Activated CD8-positive, alpha-beta memory T cell treated with anti-CD3 and anti-CD28 coated beads, Interleukin-2, amount 50 U/mL, for 24 hours (primary cell): Measurements from ENCODE around the gene ALDOC.
"Not testable (repeated sequence)": the region's sequence is repeated elsewhere in the genome, so short reads cannot be mapped to it uniquely, and the experiment has no call there.

Source experiments
- DNase-seq: peaks from one replicate; pipeline ENCODE4 v3.0.0-alpha.2; 2020; ENCODE audit errors: extremely low read depth

The ALDOC gene

GRCh38 chr17:28582513-28582912 lies 5.8 kb upstream of the ALDOC start:
- no peak for DNase-seq

GRCh38 chr17:28580959-28581358 lies 4.3 kb upstream of the ALDOC start:
- DNase-seq = no peak

DNA sequence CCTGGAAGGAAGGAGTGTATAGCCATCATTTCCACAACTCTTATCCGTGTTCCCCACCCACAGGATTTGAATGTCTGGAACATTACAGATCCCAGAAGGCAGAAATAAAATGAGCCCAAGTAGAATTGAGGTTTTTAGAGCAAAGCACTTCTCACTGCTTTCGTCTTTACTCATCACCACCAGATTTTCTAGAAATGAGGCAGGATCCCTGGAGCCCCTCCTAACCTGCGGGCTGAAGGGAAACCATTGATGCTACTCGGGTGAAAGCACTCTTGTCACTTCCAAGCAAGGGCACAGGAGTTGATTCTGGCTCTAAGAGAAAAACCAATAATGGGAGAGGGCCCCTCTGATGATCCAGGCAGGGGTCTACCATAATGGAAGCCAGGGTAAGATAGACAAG lies 2.8 kb upstream of the ALDOC start:
- no peak for DNase-seq

DNA sequence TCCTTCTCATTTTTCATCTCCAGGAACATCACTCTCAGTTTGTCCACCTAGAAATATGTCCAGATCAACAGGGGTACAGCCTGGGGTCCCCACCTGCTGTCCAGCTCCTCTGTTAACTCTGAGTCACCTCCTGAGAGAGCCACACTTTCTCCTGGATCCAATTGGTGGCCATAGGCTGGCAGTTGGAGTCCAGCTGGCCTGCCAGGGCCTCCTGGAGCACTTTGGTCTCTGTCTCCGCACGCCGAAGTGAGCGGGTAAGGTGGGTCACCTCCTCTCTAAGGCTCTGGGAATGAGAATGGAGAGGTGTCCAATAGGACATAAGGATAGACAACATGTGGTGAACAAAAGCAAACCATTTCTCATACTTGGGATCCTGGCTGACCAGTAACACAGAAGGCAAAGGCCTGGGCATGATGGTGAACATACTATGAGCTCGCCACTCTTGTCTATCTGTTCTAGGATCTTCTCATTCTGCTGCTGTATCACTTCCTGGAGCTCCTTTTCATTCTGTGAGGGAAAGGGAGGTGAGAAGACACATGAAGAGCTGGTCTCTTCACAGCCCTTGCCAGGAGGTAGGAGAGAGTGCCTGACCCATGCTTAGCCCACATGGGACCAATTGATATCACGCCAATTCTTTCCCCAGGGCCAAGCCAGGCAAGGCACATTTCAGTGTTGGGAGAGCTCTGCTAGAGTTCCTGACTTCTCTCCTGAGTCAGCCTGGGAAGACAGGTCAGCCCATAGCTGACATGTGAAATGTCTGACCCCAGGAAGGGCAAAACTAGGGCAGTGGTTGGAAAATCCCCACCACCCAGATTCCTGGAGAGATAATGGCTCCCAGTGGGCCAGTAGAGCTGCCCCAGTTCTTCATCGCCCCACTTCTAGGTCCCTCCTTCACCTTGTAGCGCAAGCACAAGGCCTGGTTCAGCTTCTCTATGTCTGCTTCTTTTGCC lies 1.8 kb upstream of the ALDOC start:
- DNase-seq = no peak

- no peak for DNase-seq
Observed at GRCh38 chr17:28577466-28577824, 750 bp upstream of the ALDOC start.

DNA sequence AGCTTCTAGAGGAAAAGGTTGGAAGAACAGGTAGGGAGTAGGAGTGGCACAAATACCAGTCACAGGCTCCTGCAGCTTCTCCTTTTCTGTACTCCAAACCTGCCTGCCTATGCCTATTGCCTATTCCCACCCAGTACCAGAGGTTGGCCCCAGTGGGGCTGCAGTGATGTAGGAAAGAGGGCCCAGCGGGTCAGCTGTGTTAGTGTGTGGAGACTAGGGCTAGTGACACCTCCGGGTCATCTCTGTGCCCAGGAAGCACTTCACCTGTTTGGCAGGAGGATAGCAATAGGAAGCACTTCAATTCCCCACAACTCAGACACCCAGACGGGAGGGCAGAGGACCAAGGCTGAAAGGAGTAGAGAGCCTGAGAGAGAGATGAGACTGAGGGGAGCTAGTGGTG lies 679 bp downstream of the ALDOC start:
- DNase-seq = not testable (repeated sequence)

GRCh38 chr17:28575126-28575795 lies 1.4 kb downstream of the ALDOC start:
- no peak for DNase-seq

- no peak for DNase-seq
Observed at GRCh38 chr17:28574526-28574925, 2.2 kb downstream of the ALDOC start.

GRCh38 chr17:28573966-28574480 lies 2.7 kb downstream of the ALDOC start:
- DNase-seq = no peak

GRCh38 chr17:28573521-28573920 lies 3.2 kb downstream of the ALDOC start:
- DNase-seq = no peak

GRCh38 chr17:28573040-28573380 lies 3.7 kb downstream of the ALDOC start:
- DNase-seq = no peak

- no peak for DNase-seq
Observed at GRCh38 chr17:28572259-28573039, 4.2 kb downstream of the ALDOC start.

DNA sequence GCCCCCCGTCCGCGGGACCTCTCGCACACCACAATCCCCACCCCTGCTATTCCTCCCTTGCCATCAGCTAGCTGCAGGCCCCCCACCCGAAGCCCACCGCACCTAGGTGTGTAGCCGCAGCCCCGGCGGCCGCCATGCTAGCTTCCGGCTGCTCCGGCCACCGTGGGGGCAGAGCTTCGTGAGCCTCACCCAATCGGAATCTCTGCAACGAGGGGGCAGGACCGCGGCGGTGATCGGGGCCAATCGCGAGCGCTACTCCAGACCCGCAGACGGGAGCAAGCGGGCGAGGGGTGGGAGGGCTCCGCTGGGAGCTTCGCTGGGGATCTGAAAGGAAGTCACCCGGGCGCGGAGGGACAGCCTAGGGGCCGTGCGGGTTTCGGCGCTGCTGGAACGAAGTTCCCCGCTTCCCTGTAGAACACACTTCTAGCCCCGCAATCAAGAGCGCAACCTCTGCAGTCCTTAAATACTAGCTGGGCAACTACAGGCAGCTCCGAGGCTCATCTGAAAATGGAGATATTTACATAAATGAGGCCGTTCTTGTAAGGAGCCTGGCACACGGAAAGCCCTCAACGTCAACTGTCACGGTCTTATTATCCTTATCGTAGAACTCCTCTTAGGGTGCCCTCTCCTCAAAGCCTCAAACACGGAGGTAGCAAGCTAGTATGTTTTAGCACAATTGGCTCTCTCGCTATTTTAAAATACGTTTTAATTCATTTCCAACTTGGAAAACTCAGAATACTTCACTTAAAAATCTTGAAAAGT lies 5.2 kb downstream of the ALDOC start, which contains the start of gene PIGS:
Gene PIGS (minus strand): TSS at position 164 of the 762 bp plus-strand sequence. CDS start 28 bp downstream, at position 136.
- DNase-seq = peak; percentile 84

DNA sequence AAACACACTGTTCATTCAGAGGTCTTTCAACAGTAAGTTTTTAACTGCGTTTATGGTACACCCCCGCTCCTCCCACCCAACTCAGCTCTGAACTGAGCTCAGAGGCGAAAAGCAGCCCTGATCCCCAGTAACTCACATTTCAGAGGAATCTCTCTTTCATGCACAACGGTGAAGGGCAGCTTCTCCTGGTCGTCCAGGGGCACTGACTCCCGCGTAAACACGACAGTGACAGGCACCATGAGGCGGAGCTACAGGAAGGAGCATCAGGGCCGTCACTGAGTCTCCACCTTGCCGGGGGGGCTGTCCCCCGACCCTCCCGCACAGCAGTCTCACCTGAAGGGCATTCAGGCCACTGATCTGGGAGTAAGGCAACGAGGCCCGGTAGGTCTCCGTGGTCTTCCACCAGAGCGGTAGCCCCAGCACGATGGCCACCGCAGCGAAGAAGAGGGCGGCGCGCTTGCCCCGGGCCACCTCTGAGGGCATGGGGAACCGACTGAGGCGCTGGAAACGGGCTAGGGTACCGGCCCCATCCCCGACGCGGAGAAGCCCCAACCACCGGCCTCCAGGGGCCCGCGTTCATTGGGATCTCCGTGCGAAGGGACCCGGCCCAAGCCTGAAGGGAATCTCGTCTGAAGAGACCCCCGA lies 5.9 kb downstream of the ALDOC start:
- no peak for DNase-seq

- DNase-seq = no peak
Observed at GRCh38 chr17:28569446-28569845, 7.2 kb downstream of the ALDOC start.

- DNase-seq = no peak
Observed at GRCh38 chr17:28567604-28568003, 9.1 kb downstream of the ALDOC start.

DNA sequence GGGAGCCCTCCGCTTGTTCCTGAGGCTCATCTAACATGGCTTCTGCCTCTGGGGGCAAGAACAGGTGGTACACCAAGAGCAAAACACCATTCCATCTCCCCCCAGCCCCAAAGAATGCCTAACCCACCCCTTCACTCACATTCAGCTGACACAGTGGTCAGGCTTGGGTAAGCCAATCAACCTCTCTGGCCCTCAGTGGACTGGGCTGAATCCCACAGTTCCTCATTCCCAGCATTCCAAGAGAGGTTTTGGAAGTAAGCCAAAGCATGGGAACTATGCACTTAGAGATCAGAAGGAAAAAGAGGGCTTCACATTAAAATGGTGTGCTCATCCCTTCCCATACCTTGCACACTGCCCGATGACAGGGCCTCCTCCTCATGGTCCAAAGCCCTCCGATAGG lies 13.2 kb downstream of the ALDOC start:
- no peak for DNase-seq

DNA sequence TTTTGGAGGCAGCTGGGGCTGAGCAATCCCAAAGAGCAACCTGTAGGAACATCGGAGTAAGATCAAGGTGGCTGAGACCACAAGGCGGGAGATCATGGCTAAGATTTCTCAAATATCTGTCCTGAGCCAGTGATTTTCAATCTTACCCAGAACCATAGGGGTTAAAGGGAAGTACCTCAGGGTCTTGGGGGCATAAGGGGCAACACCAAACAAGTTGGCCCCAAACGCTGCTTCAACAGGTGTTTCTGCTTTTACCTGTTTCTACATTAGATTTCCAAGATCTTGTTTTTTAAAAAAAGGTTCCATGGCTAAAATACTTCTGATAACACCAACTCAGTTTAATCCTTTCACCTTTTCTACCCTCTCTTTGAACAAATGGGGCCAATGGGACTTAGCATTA lies 21.7 kb downstream of the ALDOC start:
- DNase-seq = no peak

DNA sequence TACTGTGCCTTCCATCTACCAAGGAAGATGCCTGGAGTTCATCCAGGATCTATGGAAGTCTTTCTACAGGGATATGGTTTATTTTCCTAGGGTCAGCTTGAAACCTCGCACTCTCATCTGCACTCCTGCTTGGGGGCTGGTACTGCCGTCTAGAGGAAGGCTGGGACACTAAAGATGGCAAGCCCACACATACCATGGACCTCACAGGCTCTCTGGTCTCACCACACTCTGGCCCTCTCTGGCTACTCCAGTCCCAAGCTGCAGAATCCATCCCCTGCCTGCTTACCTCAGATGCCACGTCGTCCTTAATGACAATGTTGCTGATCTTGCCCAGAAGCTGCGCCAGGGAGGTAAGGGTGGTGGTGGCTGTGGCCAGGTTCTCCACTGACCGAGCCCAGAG lies 22.1 kb downstream of the ALDOC start:
- DNase-seq = no peak

GRCh38 chr17:28553000-28553505 lies 23.6 kb downstream of the ALDOC start:
- no peak for DNase-seq
